ENCODE data around the gene DNAJC18. TPM values are rescaled to one million over a fixed set of nuclear protein-coding genes. Genes with fewer than 3 reads are reported as not detected.

Gene DNAJC18
- total and polyA plus RNA-seq, 2 of the 4 experiments (the other 2 are of a cell fraction): 8.5 to 11.1 TPM

- CTCF ChIA-PET: interaction anchor here (1.0 kb wide), 1 partner anchor 37 kb away, joined by 4 read pairs; no protein-coding TSS in a partner anchor
- no peak for ATAC-seq (ENCODE audit: low read depth)
Measured at GRCh38 chr5:139386050-139386438, 53.3 kb downstream of the DNAJC18 start.

More at GRCh38 chr5:139386050-139386438, 53.3 kb downstream of the DNAJC18 start:
- H3K18ac ChIP-seq (ENCODE audit: low read depth, low read length): no peak overlapping the region
- H3K27me3 ChIP-seq (ENCODE audit: control insufficient read depth, insufficient read depth, low read length): no peaks in the 10 kb centered on the region
- no peaks in the 10 kb centered on the region for H3K9me3 ChIP-seq (ENCODE audit: control insufficient read depth, insufficient read depth, low read length)
- H3K14ac ChIP-seq (replicated peaks; ENCODE audit: low read depth, low read length): no peak overlapping the region
- H3K4me1 ChIP-seq (ENCODE audit: control insufficient read depth, insufficient read depth, low read length): peaks cover 5% of the 10 kb centered on the region; the same call in 1 of the 2 replicates
- no peak overlapping the region for H3K4ac ChIP-seq (ENCODE audit: low read depth, low read length)
- no peak overlapping the region for H3K23ac ChIP-seq (ENCODE audit: low read depth, low read length)
- no peak overlapping the region for H3K27ac ChIP-seq (ENCODE audit: insufficient read depth, low read length)
- H3K9ac ChIP-seq (ENCODE audit: low read depth, low read length): no peak overlapping the region
- no peaks in the 10 kb centered on the region for H3K36me3 ChIP-seq (ENCODE audit: control insufficient read depth, insufficient read depth, low read length)
- H3K4me2 ChIP-seq (ENCODE audit: low read depth, low read length): no peak overlapping the region
- H4K20me1 ChIP-seq (ENCODE audit: insufficient read depth, low read length): no peaks in the 10 kb centered on the region
- no peaks in the 10 kb centered on the region for H3K79me1 ChIP-seq (ENCODE audit: low read depth in 1 of 2, low read length in 2 of 2)
- H2AK9ac ChIP-seq (replicated peaks; ENCODE audit: low read depth, low read length, poor library complexity): no peak overlapping the region
- no peak overlapping the region for H2BK120ac ChIP-seq (ENCODE audit: low read depth, low read length)
- H3K4me3 ChIP-seq (ENCODE audit: insufficient read depth, low read depth, low read length): no peak overlapping the region
- no peak overlapping the region for H4K91ac ChIP-seq (ENCODE audit: insufficient read depth, low read depth, low read length)
- H2BK5ac ChIP-seq (ENCODE audit: low read depth, low read length, poor library complexity, severe bottlenecking): no peak overlapping the region
- no peak overlapping the region for H4K8ac ChIP-seq (ENCODE audit: low read depth in 2 of 2, low read length in 2 of 2)
- no peak overlapping the region for H2BK15ac ChIP-seq (ENCODE audit: low read depth, low read length)
- no CpG with 5 or more reads among the region's 5 CpGs for WGBS, 2 experiments (ENCODE audit: extremely low coverage in 2 of 2, insufficient read length in 1 of 2)
- no peak overlapping the region for H2BK20ac ChIP-seq (ENCODE audit: low read depth, low read length)
- no peak for TF ChIP-seq ELK1 (IDR thresholded peaks at IDR 0.05; ENCODE audit: borderline replicate concordance, low read depth, low read length)
- TF ChIP-seq RFX5 (IDR thresholded peaks at IDR 0.05; ENCODE audit: low read depth, low read length): no peak
- no peak for TF ChIP-seq POLR2A (IDR thresholded peaks at IDR 0.05; ENCODE audit: low read depth, low read length)
- peak; percentile 55 for TF ChIP-seq CEBPB (IDR thresholded peaks at IDR 0.05; ENCODE audit: low read depth, low read length)
- H3K56ac ChIP-seq (ENCODE audit: extremely low read depth, insufficient read depth, low read length): no peak overlapping the region
- no peak overlapping the region for H2AK5ac ChIP-seq (ENCODE audit: low read depth, low read length)
- H4K5ac ChIP-seq (ENCODE audit: low read depth, low read length): no peak overlapping the region
- dilution Hi-C loops (cut with HindIII; ENCODE audit: low sequenced_read_pairs, unreplicated experiment): no loop called here
- BruUV-seq (replicated peaks): no TSS peak
- DNase-seq: no peak
- POLR2A ChIA-PET (ENCODE audit: unreplicated experiment): no interaction called here
- intact Hi-C loops (cut with micrococcal nuclease): no loop called here
- H2AFZ ChIP-seq (replicated peaks; ENCODE audit: low read length, poor library complexity): no peak overlapping the region
- in situ Hi-C loops (cut with MboI; ENCODE audit: low sequenced_read_pairs): no loop called here
- no peaks in the 10 kb centered on the region for H3K9me1 ChIP-seq (ENCODE audit: insufficient read depth, low read length)
